PFSK-1 (cell line): ENCODE results near the gene PDAP1.

Experiments
- FOXP2 ChIP-seq: optimal IDR thresholded peaks from 2 replicates; pipeline ENCODE3; 2011; ENCODE audit warnings: borderline replicate concordance, control low read depth, inconsistent platforms; ENCODE audit not compliant: insufficient read depth; ENCODE audit errors: extremely low read length, extremely low read depth
- POLR2AphosphoS5 ChIP-seq: IDR thresholded peaks from 2 replicates; pipeline ENCODE4 v1.6.1; 2012; ENCODE audit warnings: low read depth, mild to moderate bottlenecking, control low read depth, low read length, moderate library complexity
- REST ChIP-seq, 2 experiments: IDR thresholded peaks; 2 replicates each; pipeline versions ENCODE4 v1.6.1 to v1.8.0; 2011 to 2012; ENCODE audit warnings: low read depth in 2 of 2, low read length in 2 of 2, control low read depth in 1 of 2, inconsistent platforms in 1 of 2, mild to moderate bottlenecking in 1 of 2, moderate library complexity in 1 of 2; ENCODE audit not compliant: insufficient read depth in 1 of 2
- SIN3A ChIP-seq: IDR thresholded peaks from 2 replicates; pipeline ENCODE4 v1.6.1; 2012; ENCODE audit warnings: mild to moderate bottlenecking, low read length, moderate library complexity, borderline replicate concordance; ENCODE audit not compliant: insufficient read depth
- TAF1 ChIP-seq: IDR thresholded peaks from 2 replicates; pipeline ENCODE4 v1.6.1; 2012; ENCODE audit warnings: low read length, control low read depth, borderline replicate concordance; ENCODE audit not compliant: insufficient read depth

Gene PDAP1

GRCh38 chr7:99438573-99439480 lies 30.4 kb upstream of the PDAP1 start, which contains the start of the genes CPSF4 and PTCD1:
Gene CPSF4 (plus strand): TSS chr7:99438943. CDS start chr7:99439083, 140 bp downstream.
Gene PTCD1 (minus strand): TSS chr7:99438798. CDS start chr7:99435242, 3,556 bp downstream.
- TF ChIP-seq POLR2AphosphoS5 (peak; percentile 74), FOXP2 (peak; percentile 89), SIN3A (peak; percentile 70; the same call in 1 of the 2 replicates), TAF1 (peak; percentile 13; the same call in 1 of the 2 replicates), REST (IDR thresholded peaks at IDR 0.05; ENCODE audit: insufficient read depth in 1 of 2, low read depth in 2 of 2, low read length in 2 of 2) (no peak)

- no peak for TF ChIP-seq SIN3A
- no peak for TF ChIP-seq POLR2AphosphoS5
- TF ChIP-seq FOXP2: no peak
- TF ChIP-seq TAF1: no peak
- no peak for TF ChIP-seq REST (IDR thresholded peaks at IDR 0.05; ENCODE audit: insufficient read depth in 1 of 2, low read depth in 2 of 2, low read length in 2 of 2)
Measured at GRCh38 chr7:99437946-99438572, 29.7 kb upstream of the PDAP1 start.

- TF ChIP-seq REST (IDR thresholded peaks at IDR 0.05; ENCODE audit: insufficient read depth in 1 of 2, low read depth in 2 of 2, low read length in 2 of 2): no peak
- no peak for TF ChIP-seq SIN3A
- TF ChIP-seq FOXP2: no peak
- TF ChIP-seq POLR2AphosphoS5: no peak
- no peak for TF ChIP-seq TAF1
Measured at GRCh38 chr7:99433158-99433557, 24.8 kb upstream of the PDAP1 start.

GRCh38 chr7:99429756-99430155 lies 21.4 kb upstream of the PDAP1 start:
- TF ChIP-seq TAF1 (no peak), POLR2AphosphoS5 (no peak), SIN3A (no peak), FOXP2 (no peak), REST (IDR thresholded peaks at IDR 0.05; ENCODE audit: insufficient read depth in 1 of 2, low read depth in 2 of 2, low read length in 2 of 2) (no peak)
